WTC11 (cell line): Measurements from ENCODE around the gene HEXD. TPM values are rescaled to one million over a fixed set of nuclear protein-coding genes. Genes with fewer than 3 reads are reported as not detected.

Source experiments
- ATF1 ChIP-seq: sonication (generic); formaldehyde crosslinking; IDR thresholded peaks from 2 replicates; pipeline ENCODE4 v1.8.1; 2023; ENCODE audit warnings: mild to moderate bottlenecking, moderate library complexity, missing genetic modification reagents
- ESRRA ChIP-seq: sonication (generic); formaldehyde crosslinking; IDR thresholded peaks from 2 replicates; pipeline ENCODE4 v1.8.1; 2022; ENCODE audit warnings: mild to moderate bottlenecking, missing genetic modification reagents, borderline replicate concordance
- GABPB1 ChIP-seq: sonication (generic); formaldehyde crosslinking; IDR thresholded peaks from 2 replicates; pipeline ENCODE4 v1.8.1; 2023; ENCODE audit warnings: mild to moderate bottlenecking, missing genetic modification reagents
- HMGA2 ChIP-seq: fragments of 250-450 bp; sonication (Bioruptor Pico); IDR thresholded peaks from 2 replicates; pipeline ENCODE4 v1.4.0; 2021; ENCODE audit warnings: mild to moderate bottlenecking, moderate library complexity
- MYBL2 ChIP-seq: sonication (generic); formaldehyde crosslinking; IDR thresholded peaks from 2 replicates; pipeline ENCODE4 v1.8.1; 2023; ENCODE audit warnings: mild to moderate bottlenecking, moderate library complexity, missing genetic modification reagents
- NFYB ChIP-seq: sonication (generic); formaldehyde crosslinking; conservative IDR thresholded peaks from 2 replicates; pipeline ENCODE4 v1.8.0; 2022; ENCODE audit warnings: low read depth, missing genetic modification reagents
- RORB ChIP-seq: fragments of 250-450 bp; sonication (Bioruptor Pico); IDR thresholded peaks from 2 replicates; pipeline ENCODE4 v1.9.0; 2021; ENCODE audit warnings: mild to moderate bottlenecking
- SMAD3 ChIP-seq: sonication (generic); formaldehyde crosslinking; IDR thresholded peaks from 2 replicates; pipeline ENCODE4 v1.8.0; 2022; ENCODE audit warnings: missing genetic modification reagents, mild to moderate bottlenecking, borderline replicate concordance
- SOX15 ChIP-seq: fragments of 250-450 bp; sonication (Bioruptor Pico); IDR thresholded peaks from 2 replicates; pipeline ENCODE4 v1.9.0; 2021; ENCODE audit warnings: mild to moderate bottlenecking
- TEAD4 ChIP-seq: sonication (generic); formaldehyde crosslinking; IDR thresholded peaks from 2 replicates; pipeline ENCODE4 v1.8.0; 2022; ENCODE audit warnings: mild to moderate bottlenecking, missing genetic modification reagents
- ZNF232 ChIP-seq: sonication (generic); formaldehyde crosslinking; IDR thresholded peaks from 2 replicates; pipeline ENCODE4 v1.8.0; 2022; ENCODE audit warnings: mild to moderate bottlenecking, missing genetic modification reagents
- ZNF263 ChIP-seq: sonication (generic); formaldehyde crosslinking; IDR thresholded peaks from 2 replicates; pipeline ENCODE4 v1.8.1; 2022; ENCODE audit warnings: low read depth, mild to moderate bottlenecking, moderate library complexity, missing genetic modification reagents
- ZNF396 ChIP-seq: fragments of 250-450 bp; sonication (Bioruptor Pico); IDR thresholded peaks from 2 replicates; pipeline ENCODE4 v1.8.0; 2021; ENCODE audit warnings: mild to moderate bottlenecking, moderate library complexity, borderline replicate concordance
- ZNF423 ChIP-seq: fragments of 250-450 bp; sonication (Bioruptor Pico); IDR thresholded peaks from 2 replicates; pipeline ENCODE4 v2.1.2; 2022; ENCODE audit warnings: mild to moderate bottlenecking, moderate library complexity
- total RNA-seq: library from RNA; stranded (reverse); gene quantifications from 3 replicates; pipeline ENCODE4 v1.2.3, GENCODE V29; 2021
- TF ChIP-seq, protein P1 (sequence below): sonication (generic); formaldehyde crosslinking; IDR thresholded peaks from 2 replicates; pipeline ENCODE4 v1.8.0; 2022; ENCODE audit warnings: mild to moderate bottlenecking, missing genetic modification reagents
- TF ChIP-seq, protein P2 (sequence below): sonication (generic); formaldehyde crosslinking; IDR thresholded peaks from 2 replicates; pipeline ENCODE4 v1.8.1; 2022; ENCODE audit warnings: missing genetic modification reagents, borderline replicate concordance
- TF ChIP-seq, protein P3 (sequence below): fragments of 250-450 bp; sonication (Bioruptor Pico); conservative IDR thresholded peaks from 2 replicates; pipeline ENCODE4 v1.9.0; 2021; ENCODE audit warnings: mild to moderate bottlenecking
- TF ChIP-seq, protein P4 (sequence below): sonication (generic); formaldehyde crosslinking; IDR thresholded peaks from 2 replicates; pipeline ENCODE4 v1.8.1; 2022; ENCODE audit warnings: mild to moderate bottlenecking, moderate library complexity, missing genetic modification reagents
- TF ChIP-seq, protein P5 (sequence below): sonication (generic); formaldehyde crosslinking; IDR thresholded peaks from 2 replicates; pipeline ENCODE4 v1.8.1; 2023; ENCODE audit warnings: mild to moderate bottlenecking, missing genetic modification reagents, moderate library complexity
- TF ChIP-seq, protein P6 (sequence below): sonication (generic); formaldehyde crosslinking; IDR thresholded peaks from 2 replicates; pipeline ENCODE4 v1.8.0; 2023; ENCODE audit warnings: missing genetic modification reagents, mild to moderate bottlenecking, borderline replicate concordance
- TF ChIP-seq, protein P7 (sequence below): sonication (generic); formaldehyde crosslinking; IDR thresholded peaks from 2 replicates; pipeline ENCODE4 v1.8.0; 2023; ENCODE audit warnings: missing genetic modification reagents
- TF ChIP-seq, protein P8 (sequence below): sonication (generic); formaldehyde crosslinking; IDR thresholded peaks from 2 replicates; pipeline ENCODE4 v1.8.0; 2022; ENCODE audit warnings: mild to moderate bottlenecking, missing genetic modification reagents

The HEXD gene
- total RNA-seq, 1 experiment from 2014 or later: 36.0 TPM

DNA sequence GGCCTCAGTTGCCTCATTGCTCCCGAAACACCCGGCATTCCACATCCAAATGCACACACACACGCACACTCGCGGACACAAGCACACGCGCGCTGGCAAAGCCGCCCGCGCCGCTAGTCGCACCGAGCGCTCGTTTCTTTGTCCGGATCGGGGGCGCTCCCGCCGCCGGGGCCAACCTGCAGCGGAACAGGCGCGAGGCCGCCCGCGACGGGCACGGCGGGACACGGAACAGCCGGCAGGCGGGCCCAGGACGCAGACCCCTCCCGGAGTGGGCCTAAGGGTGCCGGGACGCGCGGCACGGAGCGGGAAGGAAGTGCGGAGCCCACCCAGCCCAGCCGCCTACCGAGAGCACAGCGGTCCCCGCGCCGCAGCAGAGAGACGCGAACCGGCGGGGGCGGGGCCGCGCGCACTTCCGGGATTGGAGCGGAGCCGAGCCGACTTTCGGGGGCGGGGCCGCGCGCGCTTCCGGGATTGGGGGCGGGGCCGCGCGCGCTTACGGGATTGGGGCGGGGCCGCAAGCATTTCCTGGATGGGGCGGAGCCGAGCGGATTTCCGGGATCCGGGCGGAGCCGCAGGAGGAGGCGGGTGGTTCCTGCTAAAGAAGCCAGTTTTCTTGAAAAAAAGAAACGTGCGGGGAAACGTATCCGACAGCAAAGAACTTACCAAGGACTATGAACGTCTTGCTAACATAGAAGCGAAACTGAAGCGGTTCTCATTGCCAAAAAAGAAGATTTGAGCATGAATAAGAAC is 32.4 kb downstream of the HEXD start, which contains the start of gene CYBC1 (continued):
- TF ChIP-seq, protein P1, sequence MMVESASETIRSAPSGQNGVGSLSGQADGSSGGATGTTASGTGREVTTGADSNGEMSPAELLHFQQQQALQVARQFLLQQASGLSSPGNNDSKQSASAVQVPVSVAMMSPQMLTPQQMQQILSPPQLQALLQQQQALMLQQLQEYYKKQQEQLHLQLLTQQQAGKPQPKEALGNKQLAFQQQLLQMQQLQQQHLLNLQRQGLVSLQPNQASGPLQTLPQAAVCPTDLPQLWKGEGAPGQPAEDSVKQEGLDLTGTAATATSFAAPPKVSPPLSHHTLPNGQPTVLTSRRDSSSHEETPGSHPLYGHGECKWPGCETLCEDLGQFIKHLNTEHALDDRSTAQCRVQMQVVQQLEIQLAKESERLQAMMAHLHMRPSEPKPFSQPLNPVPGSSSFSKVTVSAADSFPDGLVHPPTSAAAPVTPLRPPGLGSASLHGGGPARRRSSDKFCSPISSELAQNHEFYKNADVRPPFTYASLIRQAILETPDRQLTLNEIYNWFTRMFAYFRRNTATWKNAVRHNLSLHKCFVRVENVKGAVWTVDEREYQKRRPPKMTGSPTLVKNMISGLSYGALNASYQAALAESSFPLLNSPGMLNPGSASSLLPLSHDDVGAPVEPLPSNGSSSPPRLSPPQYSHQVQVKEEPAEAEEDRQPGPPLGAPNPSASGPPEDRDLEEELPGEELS (CRISPR knock-in tag): peak; percentile 82
- TF ChIP-seq, protein P2, sequence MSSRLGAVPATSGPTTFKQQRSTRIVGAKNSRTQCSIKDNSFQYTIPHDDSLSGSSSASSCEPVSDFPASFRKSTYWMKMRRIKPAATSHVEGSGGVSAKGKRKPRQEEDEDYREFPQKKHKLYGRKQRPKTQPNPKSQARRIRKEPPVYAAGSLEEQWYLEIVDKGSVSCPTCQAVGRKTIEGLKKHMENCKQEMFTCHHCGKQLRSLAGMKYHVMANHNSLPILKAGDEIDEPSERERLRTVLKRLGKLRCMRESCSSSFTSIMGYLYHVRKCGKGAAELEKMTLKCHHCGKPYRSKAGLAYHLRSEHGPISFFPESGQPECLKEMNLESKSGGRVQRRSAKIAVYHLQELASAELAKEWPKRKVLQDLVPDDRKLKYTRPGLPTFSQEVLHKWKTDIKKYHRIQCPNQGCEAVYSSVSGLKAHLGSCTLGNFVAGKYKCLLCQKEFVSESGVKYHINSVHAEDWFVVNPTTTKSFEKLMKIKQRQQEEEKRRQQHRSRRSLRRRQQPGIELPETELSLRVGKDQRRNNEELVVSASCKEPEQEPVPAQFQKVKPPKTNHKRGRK (CRISPR knock-in tag): no peak
- TF ChIP-seq HMGA2 (no peak), ZNF396 (CRISPR knock-in tag) (no peak), ESRRA (CRISPR knock-in tag) (peak; percentile 48; the same call in 1 of the 2 replicates), ATF1 (CRISPR knock-in tag) (no peak), MYBL2 (peak; percentile 40; the same call in 1 of the 2 replicates), NFYB (no peak), RORB (no peak), GABPB1 (CRISPR knock-in tag) (peak; percentile 62), SOX15 (CRISPR knock-in tag) (no peak), TEAD4 (peak; percentile 59; the same call in 1 of the 2 replicates), SMAD3 (CRISPR knock-in tag) (0 out of 2 replicates have a peak, but pooled peaks have one; percentile 18), ZNF423 (CRISPR knock-in tag) (peak; percentile 57), ZNF232 (peak; percentile 54; the same call in 1 of the 2 replicates), ZNF263 (CRISPR knock-in tag) (no peak)
- TF ChIP-seq, protein P3, sequence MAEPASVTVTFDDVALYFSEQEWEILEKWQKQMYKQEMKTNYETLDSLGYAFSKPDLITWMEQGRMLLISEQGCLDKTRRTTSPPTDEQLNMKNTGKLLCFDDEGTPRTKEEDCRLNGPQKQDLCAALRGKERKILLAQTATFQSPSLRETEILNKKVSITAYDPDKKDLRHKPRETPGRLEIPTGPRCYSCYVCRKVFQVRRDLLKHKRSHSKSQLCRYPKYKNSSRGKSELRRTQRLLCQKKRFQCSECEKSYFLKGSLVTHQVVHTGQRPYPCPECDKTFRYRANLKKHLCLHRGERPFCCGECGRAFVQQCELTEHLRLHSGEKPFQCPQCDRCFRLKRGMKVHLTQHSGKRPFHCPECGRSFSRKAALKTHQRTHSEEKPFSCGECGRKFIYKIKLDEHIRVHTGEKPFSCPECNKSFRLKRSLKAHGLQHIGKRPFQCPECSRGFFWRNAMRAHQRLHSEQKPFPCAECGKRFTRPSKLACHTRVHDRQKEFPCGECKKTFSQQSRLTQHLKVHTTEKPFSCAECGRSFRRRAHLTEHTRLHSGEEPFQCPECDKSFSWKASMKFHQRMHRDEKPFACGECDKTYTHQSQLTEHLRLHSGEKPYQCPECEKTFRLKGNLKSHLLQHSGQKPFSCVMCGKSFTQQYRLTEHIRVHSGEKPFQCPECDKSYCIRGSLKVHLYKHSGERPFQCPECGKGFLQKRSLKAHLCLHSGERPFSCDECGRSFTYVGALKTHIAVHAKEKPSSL (CRISPR knock-in tag): no peak
- TF ChIP-seq, protein P4, sequence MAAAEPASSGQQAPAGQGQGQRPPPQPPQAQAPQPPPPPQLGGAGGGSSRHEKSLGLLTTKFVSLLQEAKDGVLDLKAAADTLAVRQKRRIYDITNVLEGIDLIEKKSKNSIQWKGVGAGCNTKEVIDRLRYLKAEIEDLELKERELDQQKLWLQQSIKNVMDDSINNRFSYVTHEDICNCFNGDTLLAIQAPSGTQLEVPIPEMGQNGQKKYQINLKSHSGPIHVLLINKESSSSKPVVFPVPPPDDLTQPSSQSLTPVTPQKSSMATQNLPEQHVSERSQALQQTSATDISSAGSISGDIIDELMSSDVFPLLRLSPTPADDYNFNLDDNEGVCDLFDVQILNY (CRISPR knock-in tag): peak; percentile 90
- TF ChIP-seq, protein P5, sequence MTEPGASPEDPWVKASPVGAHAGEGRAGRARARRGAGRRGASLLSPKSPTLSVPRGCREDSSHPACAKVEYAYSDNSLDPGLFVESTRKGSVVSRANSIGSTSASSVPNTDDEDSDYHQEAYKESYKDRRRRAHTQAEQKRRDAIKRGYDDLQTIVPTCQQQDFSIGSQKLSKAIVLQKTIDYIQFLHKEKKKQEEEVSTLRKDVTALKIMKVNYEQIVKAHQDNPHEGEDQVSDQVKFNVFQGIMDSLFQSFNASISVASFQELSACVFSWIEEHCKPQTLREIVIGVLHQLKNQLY (CRISPR knock-in tag): no peak
- TF ChIP-seq, protein P6, sequence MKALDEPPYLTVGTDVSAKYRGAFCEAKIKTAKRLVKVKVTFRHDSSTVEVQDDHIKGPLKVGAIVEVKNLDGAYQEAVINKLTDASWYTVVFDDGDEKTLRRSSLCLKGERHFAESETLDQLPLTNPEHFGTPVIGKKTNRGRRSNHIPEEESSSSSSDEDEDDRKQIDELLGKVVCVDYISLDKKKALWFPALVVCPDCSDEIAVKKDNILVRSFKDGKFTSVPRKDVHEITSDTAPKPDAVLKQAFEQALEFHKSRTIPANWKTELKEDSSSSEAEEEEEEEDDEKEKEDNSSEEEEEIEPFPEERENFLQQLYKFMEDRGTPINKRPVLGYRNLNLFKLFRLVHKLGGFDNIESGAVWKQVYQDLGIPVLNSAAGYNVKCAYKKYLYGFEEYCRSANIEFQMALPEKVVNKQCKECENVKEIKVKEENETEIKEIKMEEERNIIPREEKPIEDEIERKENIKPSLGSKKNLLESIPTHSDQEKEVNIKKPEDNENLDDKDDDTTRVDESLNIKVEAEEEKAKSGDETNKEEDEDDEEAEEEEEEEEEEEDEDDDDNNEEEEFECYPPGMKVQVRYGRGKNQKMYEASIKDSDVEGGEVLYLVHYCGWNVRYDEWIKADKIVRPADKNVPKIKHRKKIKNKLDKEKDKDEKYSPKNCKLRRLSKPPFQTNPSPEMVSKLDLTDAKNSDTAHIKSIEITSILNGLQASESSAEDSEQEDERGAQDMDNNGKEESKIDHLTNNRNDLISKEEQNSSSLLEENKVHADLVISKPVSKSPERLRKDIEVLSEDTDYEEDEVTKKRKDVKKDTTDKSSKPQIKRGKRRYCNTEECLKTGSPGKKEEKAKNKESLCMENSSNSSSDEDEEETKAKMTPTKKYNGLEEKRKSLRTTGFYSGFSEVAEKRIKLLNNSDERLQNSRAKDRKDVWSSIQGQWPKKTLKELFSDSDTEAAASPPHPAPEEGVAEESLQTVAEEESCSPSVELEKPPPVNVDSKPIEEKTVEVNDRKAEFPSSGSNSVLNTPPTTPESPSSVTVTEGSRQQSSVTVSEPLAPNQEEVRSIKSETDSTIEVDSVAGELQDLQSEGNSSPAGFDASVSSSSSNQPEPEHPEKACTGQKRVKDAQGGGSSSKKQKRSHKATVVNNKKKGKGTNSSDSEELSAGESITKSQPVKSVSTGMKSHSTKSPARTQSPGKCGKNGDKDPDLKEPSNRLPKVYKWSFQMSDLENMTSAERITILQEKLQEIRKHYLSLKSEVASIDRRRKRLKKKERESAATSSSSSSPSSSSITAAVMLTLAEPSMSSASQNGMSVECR: peak; percentile 67; the same call in 1 of the 2 replicates
- TF ChIP-seq, protein P7, sequence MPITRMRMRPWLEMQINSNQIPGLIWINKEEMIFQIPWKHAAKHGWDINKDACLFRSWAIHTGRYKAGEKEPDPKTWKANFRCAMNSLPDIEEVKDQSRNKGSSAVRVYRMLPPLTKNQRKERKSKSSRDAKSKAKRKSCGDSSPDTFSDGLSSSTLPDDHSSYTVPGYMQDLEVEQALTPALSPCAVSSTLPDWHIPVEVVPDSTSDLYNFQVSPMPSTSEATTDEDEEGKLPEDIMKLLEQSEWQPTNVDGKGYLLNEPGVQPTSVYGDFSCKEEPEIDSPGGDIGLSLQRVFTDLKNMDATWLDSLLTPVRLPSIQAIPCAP (CRISPR knock-in tag): peak; percentile 77; the same call in 1 of the 2 replicates
- TF ChIP-seq, protein P8, sequence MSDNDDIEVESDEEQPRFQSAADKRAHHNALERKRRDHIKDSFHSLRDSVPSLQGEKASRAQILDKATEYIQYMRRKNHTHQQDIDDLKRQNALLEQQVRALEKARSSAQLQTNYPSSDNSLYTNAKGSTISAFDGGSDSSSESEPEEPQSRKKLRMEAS (CRISPR knock-in tag): peak; percentile 59; the same call in 1 of the 2 replicates
